SK-N-SH (cell line): Measurements from ENCODE around the gene ANO4. TPM values are rescaled to one million over a fixed set of nuclear protein-coding genes. Genes with fewer than 3 reads are reported as not detected.
A peak's percentile ranks its signal among the peaks of the same experiment; 100 is the strongest.

Experiments used
- CTCF ChIA-PET: fragments of 300-600, 350-600 bp; formaldehyde crosslinking; extraction: SDS; loops from one replicate; lab custom pipeline; 2021; lab: Yijun Ruan, JAX
- POLR2A ChIA-PET: fragments of 350-600 bp; sonication (Branson Sonifier 250); formaldehyde crosslinking; extraction: SDS; loops from one replicate; lab custom pipeline; 2020; ENCODE audit warnings: antibody characterized with exemption, inconsistent platforms; lab: Yijun Ruan, JAX
- DNase-seq: peaks from one replicate; pipeline ENCODE4 v3.0.0; 2012
- H2AFZ ChIP-seq: fragments of 200-600 bp; sonication (generic); 2 replicates; pipeline ENCODE4 v1.8.1; 2016; ENCODE audit warnings: antibody characterized with exemption, mild to moderate bottlenecking, low read depth
- H3F3A ChIP-seq: fragments of 200-600 bp; sonication (generic); replicated peaks from 2 replicates; pipeline ENCODE3; 2016; ENCODE audit warnings: antibody characterized with exemption, mild to moderate bottlenecking; ENCODE audit not compliant: insufficient read depth
- H3K27ac ChIP-seq, 2 experiments: fragments of 200-500 bp in 1 of 2; fragments of 200-600 bp in 1 of 2; sonication (Bioruptor generic) in 1 of 2; sonication (generic), shearing (Covaris generic) in 1 of 2; 2 replicates each; pipeline versions ENCODE4 v1.5.1 to v1.6.1; 2014 to 2016; ENCODE audit warnings: low read depth in 2 of 2, inconsistent platforms in 1 of 2, low read length in 1 of 2, mild to moderate bottlenecking in 1 of 2, mixed read lengths in 1 of 2
- H3K27me3 ChIP-seq: fragments of 200-600 bp; sonication (generic), shearing (Covaris generic); 2 replicates; pipeline ENCODE4 v1.6.1; 2016; ENCODE audit warnings: mixed run types; ENCODE audit not compliant: insufficient read depth
- H3K36me3 ChIP-seq, 2 experiments: fragments of 200-500 bp in 1 of 2; fragments of 200-600 bp in 1 of 2; sonication (Bioruptor generic) in 1 of 2; sonication (generic) in 1 of 2; replicated peaks in 1 of 2; 2 replicates each; pipeline versions ENCODE3 to v1.5.1; 2014 to 2016; ENCODE audit warnings: low read length in 1 of 2, mild to moderate bottlenecking in 1 of 2; ENCODE audit not compliant: insufficient read depth in 2 of 2, control insufficient read depth in 1 of 2
- H3K4me1 ChIP-seq, 2 experiments: fragments of 200-500 bp in 1 of 2; fragments of 200-600 bp in 1 of 2; sonication (Bioruptor generic) in 1 of 2; sonication (generic), shearing (Covaris generic) in 1 of 2; 2 replicates each; pipeline versions ENCODE4 v1.5.1 to v1.6.1; 2014 to 2016; ENCODE audit warnings: low read depth in 1 of 2, low read length in 1 of 2, mixed run types in 1 of 2; ENCODE audit not compliant: insufficient read depth in 2 of 2, control insufficient read depth in 1 of 2
- H3K4me2 ChIP-seq: fragments of 200-600 bp; sonication (generic), shearing (Covaris generic); 2 replicates; pipeline ENCODE4 v1.6.1; 2017; ENCODE audit warnings: mixed run types
- H3K4me3 ChIP-seq, 2 experiments: fragments of 200-500 bp in 1 of 2; fragments of 200-600 bp in 1 of 2; sonication (Bioruptor generic) in 1 of 2; sonication (generic), shearing (Covaris generic) in 1 of 2; 2 replicates each; pipeline versions ENCODE4 v1.5.1 to v1.8.1; 2014 to 2016; ENCODE audit warnings: low read depth in 2 of 2, inconsistent platforms in 1 of 2, low read length in 1 of 2, mild to moderate bottlenecking in 1 of 2, mixed read lengths in 1 of 2, moderate library complexity in 1 of 2
- H3K79me2 ChIP-seq: fragments of 200-600 bp; sonication (generic); 2 replicates; pipeline ENCODE4 v1.8.1; 2017; ENCODE audit warnings: mild to moderate bottlenecking; ENCODE audit not compliant: insufficient read depth
- H3K9ac ChIP-seq: fragments of 200-600 bp; sonication (generic); 2 replicates; pipeline ENCODE4 v1.6.1; 2017; ENCODE audit warnings: mixed run types
- H3K9me2 ChIP-seq: fragments of 200-600 bp; sonication (generic); 2 replicates; pipeline ENCODE4 v1.6.1; 2017; ENCODE audit warnings: mixed run types
- H3K9me3 ChIP-seq: fragments of 200-600 bp; sonication (generic); 2 replicates; pipeline ENCODE4 v1.6.1; 2017; ENCODE audit warnings: mixed run types, mild to moderate bottlenecking, moderate library complexity
- H4K20me1 ChIP-seq: fragments of 200-600 bp; sonication (generic); 2 replicates; pipeline ENCODE4 v1.6.1; 2017; ENCODE audit warnings: mild to moderate bottlenecking, mixed run types; ENCODE audit not compliant: insufficient read depth
- EP300 ChIP-seq, 2 experiments: IDR thresholded peaks; 2 replicates each; pipeline versions ENCODE4 v1.4.0 to v1.6.1; 2012; ENCODE audit warnings: borderline replicate concordance in 1 of 2, low read depth in 1 of 2, low read length in 1 of 2
- EZH2phosphoT487 ChIP-seq: fragments of 200-600 bp; sonication (generic); IDR thresholded peaks from 2 replicates; pipeline ENCODE4 v1.6.1; 2017; ENCODE audit warnings: low read depth, mixed run types, mild to moderate bottlenecking, antibody characterized with exemption, moderate library complexity, borderline replicate concordance
- FOSL2 ChIP-seq: IDR thresholded peaks from 2 replicates; pipeline ENCODE4 v1.4.0; 2012; ENCODE audit warnings: low read depth, mild to moderate bottlenecking, moderate library complexity, borderline replicate concordance
- FOXJ3 ChIP-seq: sonication (generic); formaldehyde crosslinking; IDR thresholded peaks from 2 replicates; pipeline ENCODE4 v1.5.1; 2020; ENCODE audit warnings: mild to moderate bottlenecking, missing genetic modification reagents
- GABPA ChIP-seq: IDR thresholded peaks from 2 replicates; pipeline ENCODE4 v1.4.0; 2012; ENCODE audit warnings: low read depth, mild to moderate bottlenecking
- GATA2 ChIP-seq: sonication (generic); formaldehyde crosslinking; IDR thresholded peaks from 2 replicates; pipeline ENCODE4 v1.5.0; 2020; ENCODE audit warnings: mild to moderate bottlenecking, missing genetic modification reagents
- MXI1 ChIP-seq: IDR thresholded peaks from 2 replicates; pipeline ENCODE4 v1.6.1; 2012; ENCODE audit warnings: mild to moderate bottlenecking, low read depth, low read length, improper control_type of control experiment
- NRF1 ChIP-seq: IDR thresholded peaks from 2 replicates; pipeline ENCODE4 v1.6.1; 2012; ENCODE audit warnings: low read depth, mild to moderate bottlenecking, low read length
- RAD21 ChIP-seq: IDR thresholded peaks from 2 replicates; pipeline ENCODE4 v1.6.1; 2012; ENCODE audit warnings: mild to moderate bottlenecking, low read length
- RCOR1 ChIP-seq: fragments of 150-350 bp; IDR thresholded peaks from 2 replicates; pipeline ENCODE4 v1.6.1; 2017; ENCODE audit warnings: antibody characterized with exemption, low read length
- REST ChIP-seq: IDR thresholded peaks from 2 replicates; pipeline ENCODE4 v1.6.1; 2012; ENCODE audit warnings: mild to moderate bottlenecking, low read depth, low read length, moderate library complexity
- RXRA ChIP-seq: IDR thresholded peaks from 2 replicates; pipeline ENCODE4 v1.4.0; 2012; ENCODE audit warnings: low read depth, mild to moderate bottlenecking, borderline replicate concordance
- SIN3A ChIP-seq: IDR thresholded peaks from 2 replicates; pipeline ENCODE4 v1.6.1; 2012; ENCODE audit warnings: low read depth, mild to moderate bottlenecking, low read length, moderate library complexity, borderline replicate concordance
- SMC3 ChIP-seq: IDR thresholded peaks from 2 replicates; pipeline ENCODE4 v1.6.1; 2012; ENCODE audit warnings: low read depth, low read length, improper control_type of control experiment
- TCF12 ChIP-seq: IDR thresholded peaks from 2 replicates; pipeline ENCODE4 v1.4.0; 2012
- TEAD4 ChIP-seq: IDR thresholded peaks from 2 replicates; pipeline ENCODE4 v1.4.0; 2012; ENCODE audit warnings: mild to moderate bottlenecking, borderline replicate concordance; ENCODE audit not compliant: insufficient read depth
- USF2 ChIP-seq: fragments of 150-350 bp; IDR thresholded peaks from 2 replicates; pipeline ENCODE4 v1.6.1; 2017; ENCODE audit warnings: antibody characterized with exemption, low read length, low read depth, borderline replicate concordance
- ZBTB33 ChIP-seq: IDR thresholded peaks from 2 replicates; pipeline ENCODE4 v1.4.0; 2012; ENCODE audit warnings: low read depth, borderline replicate concordance
- polyA plus RNA-seq, 3 experiments: library from polyadenylated mRNA; depleted of rRNA; stranded (reverse); fragments of >200 nt; gene quantifications; 2 replicates each; pipeline ENCODE4 v1.2.3, GENCODE V29; 2012
- TF ChIP-seq, protein P1 (sequence below): IDR thresholded peaks from 2 replicates; pipeline ENCODE4 v1.4.0; 2012; ENCODE audit warnings: low read depth
- TF ChIP-seq, protein P2 (sequence below): fragments of 200-600 bp; sonication (generic); IDR thresholded peaks from 2 replicates; pipeline ENCODE4 v1.6.1; 2017; ENCODE audit warnings: antibody characterized with exemption, mild to moderate bottlenecking, moderate library complexity

ANO4 gene
- polyA plus RNA-seq, 1 of the 3 experiments (the other 2 are of a cell fraction), result 9.4 TPM

DNA sequence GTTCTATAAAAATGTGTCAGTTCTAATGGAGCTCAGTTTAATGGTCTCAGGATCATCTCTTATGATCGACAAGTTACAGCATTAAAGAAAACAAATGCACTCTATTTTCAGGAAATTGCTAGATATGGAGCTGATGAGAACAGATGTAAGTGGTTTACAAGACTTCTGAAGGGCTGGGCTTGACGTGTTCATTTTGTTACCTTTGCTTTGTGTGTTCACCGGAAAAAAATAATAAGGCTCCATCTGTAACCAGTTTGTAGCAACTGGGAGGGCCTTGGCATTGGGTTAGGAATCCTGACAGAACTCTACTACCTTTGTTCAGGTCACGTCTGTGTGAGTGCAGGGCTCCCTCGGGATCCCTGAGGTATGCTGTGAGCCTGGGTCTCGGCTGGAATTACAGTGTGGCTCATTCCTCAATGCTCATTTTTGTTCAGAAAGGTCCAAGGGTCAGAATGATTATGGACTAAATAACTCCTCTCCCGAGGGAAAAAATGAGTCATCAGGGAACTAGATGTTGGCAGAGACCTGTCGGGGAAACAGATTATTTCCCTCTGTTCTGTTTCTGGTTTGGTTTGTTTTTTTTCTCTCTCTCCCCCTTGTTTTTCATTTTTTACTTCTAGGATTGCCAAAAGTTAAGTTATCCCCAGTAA, 257.4 kb downstream of the ANO4 start (continued):
- TF ChIP-seq REST, result 0 out of 2 replicates have a peak, but pooled peaks have one; percentile 26
- no peak for TF ChIP-seq SMC3
- TF ChIP-seq ZBTB33, result peak; percentile 37; the same call in 1 of the 2 replicates
- TF ChIP-seq MXI1, result no peak
- TF ChIP-seq, protein P1, sequence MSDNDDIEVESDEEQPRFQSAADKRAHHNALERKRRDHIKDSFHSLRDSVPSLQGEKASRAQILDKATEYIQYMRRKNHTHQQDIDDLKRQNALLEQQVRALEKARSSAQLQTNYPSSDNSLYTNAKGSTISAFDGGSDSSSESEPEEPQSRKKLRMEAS, result 0 out of 2 replicates have a peak, but pooled peaks have one; percentile 10
- peak; percentile 55 to 76; a peak in 3 of 4 replicates for TF ChIP-seq EP300 (IDR thresholded peaks at IDR 0.05; ENCODE audit: borderline replicate concordance in 1 of 2, low read depth in 1 of 2, low read length in 1 of 2)
- peak; percentile 84; the same call in 1 of the 2 replicates for TF ChIP-seq RXRA

DNA sequence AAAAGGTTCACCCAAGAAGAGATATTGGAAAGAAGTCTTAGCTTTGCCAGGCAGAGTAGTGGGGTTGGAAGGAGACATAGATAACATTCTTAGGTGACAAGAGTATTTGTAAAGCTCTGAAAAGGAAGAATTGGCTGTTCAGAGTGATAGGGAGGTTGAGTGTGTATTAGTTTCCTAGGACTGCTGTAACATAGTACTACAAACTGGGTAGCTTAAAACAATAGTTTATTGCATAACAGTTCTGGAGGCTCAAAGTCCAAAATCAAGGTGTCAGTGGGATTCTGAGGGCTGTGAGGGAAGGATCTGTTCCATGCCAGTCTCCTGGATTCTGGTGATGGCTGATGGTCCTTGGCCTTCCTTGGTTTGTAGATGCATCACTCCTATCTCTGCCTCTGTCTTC, 258.6 kb downstream of the ANO4 start:
- H3K27ac ChIP-seq, result peak overlapping the region in 1 of 2 experiments; percentile 91; a peak in 2 of 4 replicates
- peaks cover 0 to 7% of the 10 kb centered on the region in 2 experiments; a peak in 3 of 4 replicates for H3K4me1 ChIP-seq
- H3K4me3 ChIP-seq, result no peak overlapping the region
- ChIA-PET POLR2A (no interaction called here), CTCF (no interaction called here)
- peaks cover 4% of the 10 kb centered on the region; the same call in 1 of the 2 replicates for H3K9me3 ChIP-seq
- H3K79me2 ChIP-seq, result no peaks in the 10 kb centered on the region
- H3F3A ChIP-seq, result peaks cover 18% of the 10 kb centered on the region
- no peak for DNase-seq
- H3K27me3 ChIP-seq, result no peaks in the 10 kb centered on the region
- H3K9me2 ChIP-seq, result 0 out of 2 replicates have a peak, but pooled peaks cover 3% of the 10 kb centered on the region
- no peak overlapping the region for H2AFZ ChIP-seq
- no peak overlapping the region for H3K4me2 ChIP-seq
- H3K9ac ChIP-seq, result no peak overlapping the region
- H3K36me3 ChIP-seq, result peaks cover 2 to 7% of the 10 kb centered on the region in 2 experiments
- H4K20me1 ChIP-seq, result no peaks in the 10 kb centered on the region
- TF ChIP-seq TCF12 (no peak), TEAD4 (no peak), MXI1 (no peak), FOXJ3 (CRISPR knock-in tag) (no peak), NRF1 (no peak), SIN3A (no peak), FOSL2 (no peak), EZH2phosphoT487 (no peak), RCOR1 (no peak), USF2 (no peak), GATA2 (CRISPR knock-in tag) (no peak), RAD21 (no peak), SMC3 (no peak), GABPA (no peak)
- TF ChIP-seq, protein P2, sequence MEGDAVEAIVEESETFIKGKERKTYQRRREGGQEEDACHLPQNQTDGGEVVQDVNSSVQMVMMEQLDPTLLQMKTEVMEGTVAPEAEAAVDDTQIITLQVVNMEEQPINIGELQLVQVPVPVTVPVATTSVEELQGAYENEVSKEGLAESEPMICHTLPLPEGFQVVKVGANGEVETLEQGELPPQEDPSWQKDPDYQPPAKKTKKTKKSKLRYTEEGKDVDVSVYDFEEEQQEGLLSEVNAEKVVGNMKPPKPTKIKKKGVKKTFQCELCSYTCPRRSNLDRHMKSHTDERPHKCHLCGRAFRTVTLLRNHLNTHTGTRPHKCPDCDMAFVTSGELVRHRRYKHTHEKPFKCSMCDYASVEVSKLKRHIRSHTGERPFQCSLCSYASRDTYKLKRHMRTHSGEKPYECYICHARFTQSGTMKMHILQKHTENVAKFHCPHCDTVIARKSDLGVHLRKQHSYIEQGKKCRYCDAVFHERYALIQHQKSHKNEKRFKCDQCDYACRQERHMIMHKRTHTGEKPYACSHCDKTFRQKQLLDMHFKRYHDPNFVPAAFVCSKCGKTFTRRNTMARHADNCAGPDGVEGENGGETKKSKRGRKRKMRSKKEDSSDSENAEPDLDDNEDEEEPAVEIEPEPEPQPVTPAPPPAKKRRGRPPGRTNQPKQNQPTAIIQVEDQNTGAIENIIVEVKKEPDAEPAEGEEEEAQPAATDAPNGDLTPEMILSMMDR, result no peak
- TF ChIP-seq, protein P1, result no peak
